Aorta (tissue), 5 donors: ENCODE data around the gene KIAA1671. TPM values are rescaled to one million over a fixed set of nuclear protein-coding genes. Genes with fewer than 3 reads are reported as not detected.

Source experiments
- ATAC-seq: fragments of 200-7000 bp; cut with Tn5 transposase; one replicate; pipeline ENCODE4 v1.9.1; 2022; ENCODE audit warnings: moderate library complexity; ENCODE audit not compliant: low FRiP score
- DNase-seq, 2 donors: peaks; one replicate each; pipeline ENCODE4 v3.0.0-alpha.2; 2020
- H3K27ac ChIP-seq, 2 donors: one replicate each; pipeline ENCODE4 v1.5.1; 2013; ENCODE audit warnings: low read length in 2 of 2, mild to moderate bottlenecking in 2 of 2, moderate library complexity in 2 of 2, control low read depth in 1 of 2, inconsistent platforms in 1 of 2, low read depth in 1 of 2
- H3K27me3 ChIP-seq, 2 donors: one replicate each; pipeline ENCODE4 v1.6.1; 2013; ENCODE audit warnings: control low read depth in 1 of 2, low read length in 1 of 2, mild to moderate bottlenecking in 1 of 2, moderate library complexity in 1 of 2; ENCODE audit not compliant: insufficient read depth in 2 of 2, control insufficient read depth in 1 of 2
- H3K36me3 ChIP-seq, 2 donors: one replicate each; pipeline ENCODE4 v1.6.1; 2013; ENCODE audit warnings: control low read depth in 1 of 2, low read length in 1 of 2, mild to moderate bottlenecking in 1 of 2; ENCODE audit not compliant: insufficient read depth in 2 of 2, control insufficient read depth in 1 of 2
- H3K4me1 ChIP-seq, 2 donors: one replicate each; pipeline ENCODE4 v1.6.1; 2013; ENCODE audit warnings: low read length in 2 of 2, control low read depth in 1 of 2, mild to moderate bottlenecking in 1 of 2, moderate library complexity in 1 of 2; ENCODE audit not compliant: insufficient read depth in 2 of 2, control insufficient read depth in 1 of 2
- H3K4me3 ChIP-seq, 2 donors: one replicate each; pipeline ENCODE4 v1.5.1; 2013; ENCODE audit warnings: low read length in 2 of 2, control low read depth in 1 of 2, mild to moderate bottlenecking in 1 of 2
- H3K9me3 ChIP-seq: one replicate; pipeline ENCODE4 v1.6.1; 2013; ENCODE audit warnings: mild to moderate bottlenecking, low read length; ENCODE audit not compliant: control insufficient read depth
- WGBS, 2 donors: extraction: QIAGEN DNeasy Blood & Tissue Kit; methylation state at CpG; one replicate each; pipeline ENCODE4 v1.1.7; 2013; 5-methylcytosine and 5-hydroxymethylcytosine counted together
- intact Hi-C, 2 donors: fragments of 100-400 bp; cut with DNase I; formaldehyde crosslinking; loops; one replicate each; pipeline versions ENCODE4 v1.14.2 to v1.15.0; 2022
- polyA plus RNA-seq, 2 donors: library from polyadenylated mRNA; stranded (reverse); fragments of 200-250 nt; gene quantifications; one replicate each; pipeline ENCODE4 v1.2.3, GENCODE V29; 2013
- total RNA-seq, 2 donors: library from RNA; stranded (reverse); fragmentation: NEBNext Ultra II Directional; extraction: Animal tissue kit (Norgen Biotek cat#: 25700); gene quantifications; one replicate each; pipeline ENCODE4 v1.2.1, GENCODE V29; 2021
- donor health status: healthy with polysubstance abuse.
- donor health status: Bipolar disorder and iron deficiency.
- donor health status: DM: no; HTN: no; CAD: no.
- donor health status: DM: no; HTN: no; CAD: no.
- donor health status: DM: yes; HTN: yes; CAD: no.

Gene KIAA1671
- total and polyA plus RNA-seq, 4 donors: 11.5 to 93.3 (median 36.2) TPM

DNA sequence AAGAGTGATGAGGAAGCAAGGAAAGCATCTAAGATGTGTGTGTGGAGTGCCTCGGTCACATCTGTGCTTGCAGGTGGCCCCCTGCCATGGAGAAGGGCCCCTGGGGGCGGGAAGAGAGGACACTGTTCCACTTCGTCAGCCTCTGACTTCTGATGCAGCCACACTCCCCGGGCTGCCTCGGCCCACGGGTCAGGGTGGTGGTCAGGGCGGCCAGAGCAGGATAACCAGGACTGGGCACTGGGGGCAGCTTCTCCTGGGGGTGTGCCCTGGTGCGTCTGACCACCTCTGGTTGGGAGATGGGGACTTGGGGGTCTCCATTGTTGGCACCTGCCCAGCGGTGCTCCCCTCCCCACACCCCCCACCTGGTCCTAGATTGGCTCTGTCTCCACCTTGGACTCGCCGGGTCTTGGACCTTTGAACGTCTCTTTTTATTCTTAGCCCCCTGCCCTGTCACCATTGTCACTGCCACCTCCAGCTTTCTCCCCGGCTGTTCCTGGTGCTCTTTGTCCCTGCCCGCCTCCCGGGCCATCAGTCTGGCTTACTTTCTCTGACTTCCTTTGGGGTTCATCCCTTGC lies 114.4 kb downstream of the KIAA1671 start:
- Histone ChIP-seq H3K4me1 (peaks cover 0 to 2% of the 10 kb centered on the region in 2 donors), H3K27ac (peak overlapping the region; percentile 47 to 85), H3K36me3 (no peaks in the 10 kb centered on the region), H3K27me3 (no peaks in the 10 kb centered on the region), H3K4me3 (no peak overlapping the region), H3K9me3 (no peaks in the 10 kb centered on the region)
- 92 to 97% methylated on average over 15 of the region's 15 CpGs for WGBS, 2 donors
- DNase-seq: no peak
- intact Hi-C loops: loop anchor here in 1 of 2 donors (5.0 kb wide), 1 partner anchor 45 kb away; no protein-coding TSS in a partner anchor
- no peak for ATAC-seq

GRCh38 chr22:25067851-25068421 lies 115.4 kb downstream of the KIAA1671 start:
- intact Hi-C loops: loop anchor here in 1 of 2 donors (5.0 kb wide), 1 partner anchor 44 kb away; no protein-coding TSS in a partner anchor
- DNase-seq (peak; percentile 84 to 90), ATAC-seq (peak; percentile 78)
- Histone ChIP-seq H3K27me3 (no peaks in the 10 kb centered on the region), H3K4me3 (no peak overlapping the region), H3K4me1 (peaks cover 0 to 3% of the 10 kb centered on the region in 2 donors), H3K36me3 (no peaks in the 10 kb centered on the region), H3K27ac (peak overlapping the region; percentile 47 to 85), H3K9me3 (no peaks in the 10 kb centered on the region)
- WGBS, 2 donors: 3 to 7% methylated on average over 18 of the region's 18 CpGs

DNA sequence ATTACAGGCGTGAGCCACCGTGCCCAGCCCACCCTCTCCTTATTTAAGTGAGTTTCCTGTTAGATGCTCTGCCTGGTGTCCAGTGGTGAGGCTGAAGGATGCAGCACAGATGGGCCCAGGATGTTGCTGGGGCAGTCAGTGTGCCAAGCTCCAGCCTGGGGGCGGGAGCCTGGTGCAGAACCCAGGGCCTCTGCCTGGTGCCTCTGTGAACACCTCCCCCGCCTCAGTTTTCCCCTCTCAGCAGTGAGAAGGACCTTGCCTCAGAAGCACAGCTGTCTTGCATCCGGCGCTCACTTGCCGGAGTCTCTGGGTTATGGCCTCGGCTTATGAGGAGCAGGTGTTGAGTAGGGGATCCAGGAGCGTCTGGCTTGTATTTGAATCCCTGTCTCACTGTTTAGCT lies 116.2 kb downstream of the KIAA1671 start:
- ATAC-seq (no peak), DNase-seq (no peak)
- H3K27me3 ChIP-seq: no peaks in the 10 kb centered on the region
- WGBS, 2 donors: 84 to 93% methylated on average over 9 of the region's 9 CpGs
- H3K27ac ChIP-seq: peak overlapping the region in 1 of 2 donors; percentile 23
- no peaks in the 10 kb centered on the region for H3K9me3 ChIP-seq
- intact Hi-C loops: loop anchor here in 1 of 2 donors (5.0 kb wide), 1 partner anchor 44 kb away; no protein-coding TSS in a partner anchor
- no peak overlapping the region for H3K4me3 ChIP-seq
- H3K36me3 ChIP-seq: no peaks in the 10 kb centered on the region
- peaks cover 0 to 3% of the 10 kb centered on the region in 2 donors for H3K4me1 ChIP-seq

DNA sequence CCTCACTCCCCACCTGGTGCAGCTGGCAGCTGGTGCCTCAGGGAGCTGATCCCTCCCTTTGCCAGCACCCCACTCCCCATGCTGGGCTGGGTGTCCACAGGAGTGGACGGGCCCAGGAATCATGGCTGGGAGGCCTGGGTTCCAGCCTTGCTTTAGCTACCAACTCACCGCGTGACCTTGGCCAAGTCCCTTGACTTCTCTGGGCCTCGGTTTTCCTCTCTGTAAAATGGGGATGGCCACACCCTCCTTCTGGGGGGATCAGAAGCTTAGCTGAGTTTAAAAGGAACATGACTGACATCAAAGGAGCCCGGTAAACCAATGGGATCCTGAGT lies 116.9 kb downstream of the KIAA1671 start:
- Histone ChIP-seq H3K4me3 (no peak overlapping the region), H3K27ac (peak overlapping the region in 1 of 2 donors; percentile 90), H3K4me1 (peaks cover 0 to 3% of the 10 kb centered on the region in 2 donors), H3K36me3 (no peaks in the 10 kb centered on the region), H3K9me3 (no peaks in the 10 kb centered on the region), H3K27me3 (no peaks in the 10 kb centered on the region)
- DNase-seq (no peak), ATAC-seq (no peak)
- WGBS, 2 donors: 86% methylated on average over 5 of the region's 5 CpGs
- intact Hi-C loops: loop anchor here in 1 of 2 donors (5.0 kb wide), 1 partner anchor 43 kb away; no protein-coding TSS in a partner anchor

DNA sequence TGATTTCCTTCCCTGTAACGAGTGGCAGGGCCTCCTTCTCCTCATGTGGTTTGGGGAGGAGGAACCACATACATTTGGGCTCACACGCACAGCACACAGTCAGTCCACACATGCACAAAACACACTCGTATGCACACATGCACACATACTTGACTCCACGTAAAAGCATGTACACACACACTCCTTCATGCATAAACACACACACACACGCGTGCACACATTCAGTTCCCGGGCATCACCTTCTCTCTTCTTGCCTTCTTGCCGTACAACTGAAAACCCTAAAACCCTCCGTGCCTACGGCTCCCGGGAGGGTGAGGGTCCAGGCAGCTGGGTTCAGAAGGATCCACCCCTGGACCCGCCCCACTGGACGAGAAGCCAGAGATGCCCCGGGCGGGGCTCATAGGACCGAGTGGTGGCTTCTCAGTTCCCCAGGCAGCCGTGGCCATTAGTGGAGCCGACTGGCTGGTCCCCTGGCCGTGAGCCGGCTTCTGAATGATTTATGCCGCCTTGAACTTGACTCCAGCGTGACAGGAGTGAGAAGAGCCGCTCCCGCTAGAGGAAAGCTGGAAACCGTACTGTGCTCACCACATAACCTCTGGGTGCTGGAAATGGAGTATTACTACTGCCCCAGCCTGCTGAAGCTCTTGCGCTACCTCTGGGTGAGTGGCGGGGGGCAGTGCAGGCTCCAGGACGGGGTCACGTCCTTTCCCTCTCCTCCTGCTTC lies 117.4 kb downstream of the KIAA1671 start:
- H3K4me3 ChIP-seq: peak overlapping the region; percentile 73 to 93
- no peaks in the 10 kb centered on the region for H3K36me3 ChIP-seq
- H3K27me3 ChIP-seq: no peaks in the 10 kb centered on the region
- intact Hi-C loops: loop anchor here in 1 of 2 donors (5.0 kb wide), 1 partner anchor 42 kb away; no protein-coding TSS in a partner anchor
- DNase-seq (peak; percentile 78 to 92), ATAC-seq (peak; percentile 70)
- WGBS, 2 donors: 2 to 4% methylated on average over 29 of the region's 29 CpGs
- peak overlapping the region; percentile 24 to 90 for H3K27ac ChIP-seq
- peaks cover 0 to 3% of the 10 kb centered on the region in 2 donors for H3K4me1 ChIP-seq
- H3K9me3 ChIP-seq: no peaks in the 10 kb centered on the region

- H3K4me3 ChIP-seq: peak overlapping the region; percentile 73 to 93
- ATAC-seq (no peak), DNase-seq (no peak)
- WGBS, 2 donors: 2 to 4% methylated on average over 3 of the region's 3 CpGs
- H3K36me3 ChIP-seq: no peaks in the 10 kb centered on the region
- H3K27me3 ChIP-seq: no peaks in the 10 kb centered on the region
- H3K4me1 ChIP-seq: peaks cover 0 to 3% of the 10 kb centered on the region in 2 donors
- intact Hi-C loops: no loop called here
- no peaks in the 10 kb centered on the region for H3K9me3 ChIP-seq
- peak overlapping the region; percentile 24 to 31 for H3K27ac ChIP-seq
These were observed 118.4 kb downstream of the KIAA1671 start for GRCh38 chr22:25070956-25071355.

- no peaks in the 10 kb centered on the region for H3K9me3 ChIP-seq
- H3K27ac ChIP-seq: peak overlapping the region; percentile 38 to 55
- H3K4me3 ChIP-seq: peak overlapping the region; percentile 73 to 93
- no peak for ATAC-seq
- no peak for DNase-seq
- H3K4me1 ChIP-seq: peaks cover 0 to 3% of the 10 kb centered on the region in 2 donors
- intact Hi-C loops: no loop called here
- WGBS, 2 donors: 11 to 19% methylated on average over 6 of the region's 6 CpGs
- no peaks in the 10 kb centered on the region for H3K36me3 ChIP-seq
- no peaks in the 10 kb centered on the region for H3K27me3 ChIP-seq
These were observed 119.2 kb downstream of the KIAA1671 start for GRCh38 chr22:25071720-25072119.

GRCh38 chr22:25072406-25072805 lies 119.9 kb downstream of the KIAA1671 start:
- intact Hi-C loops: no loop called here
- peak overlapping the region; percentile 9 to 93 for H3K4me3 ChIP-seq
- 54 to 59% methylated on average over 7 of the region's 7 CpGs for WGBS, 2 donors

More at GRCh38 chr22:25072406-25072805, 119.9 kb downstream of the KIAA1671 start:
- H3K36me3 ChIP-seq: no peaks in the 10 kb centered on the region
- no peaks in the 10 kb centered on the region for H3K27me3 ChIP-seq
- H3K27ac ChIP-seq: peak overlapping the region; percentile 38 to 55
- H3K9me3 ChIP-seq: no peaks in the 10 kb centered on the region
- no peak for ATAC-seq
- no peak for DNase-seq
- H3K4me1 ChIP-seq: peaks cover 0 to 3% of the 10 kb centered on the region in 2 donors
